GM23338 (cell line): Measurements from ENCODE around the gene EIF3B. TPM values are rescaled to one million over a fixed set of nuclear protein-coding genes. Genes with fewer than 3 reads are reported as not detected.

Experiments used
- ATAC-seq: fragments of 200-7000 bp; cut with Tn5 transposase; 3 replicates; pipeline ENCODE4 v1.9.1; 2020
- DNase-seq: peaks from one replicate; pipeline ENCODE4 v3.0.0-alpha.2; 2015; ENCODE audit warnings: low spot score
- H2AFZ ChIP-seq: fragments of 200-600 bp; sonication (generic); 2 replicates; pipeline ENCODE4 v1.8.0; 2016; ENCODE audit warnings: antibody characterized with exemption, mild to moderate bottlenecking, moderate library complexity
- H3F3A ChIP-seq: fragments of 200-600 bp; sonication (generic); replicated peaks from 2 replicates; pipeline ENCODE4 v1.8.0; 2017; ENCODE audit warnings: antibody characterized with exemption, mixed run types, low read depth
- H3K27ac ChIP-seq: fragments of 200-600 bp; sonication (generic); 2 replicates; pipeline ENCODE4 v1.6.1; 2016; ENCODE audit warnings: low read depth
- H3K27me3 ChIP-seq: fragments of 200-600 bp; sonication (generic); 2 replicates; pipeline ENCODE4 v1.8.0; 2016; ENCODE audit warnings: mild to moderate bottlenecking, mixed run types, moderate library complexity; ENCODE audit not compliant: insufficient read depth
- H3K36me3 ChIP-seq: fragments of 200-600 bp; sonication (generic); 2 replicates; pipeline ENCODE4 v1.8.0; 2016; ENCODE audit warnings: mild to moderate bottlenecking; ENCODE audit not compliant: insufficient read depth
- H3K4me1 ChIP-seq: fragments of 200-600 bp; sonication (generic); 2 replicates; pipeline ENCODE4 v1.8.0; 2016; ENCODE audit warnings: mild to moderate bottlenecking, moderate library complexity; ENCODE audit not compliant: insufficient read depth
- H3K4me2 ChIP-seq: fragments of 200-600 bp; sonication (generic); 2 replicates; pipeline ENCODE4 v1.7.1; 2017; ENCODE audit warnings: mixed run types
- H3K4me3 ChIP-seq: fragments of 200-600 bp; sonication (generic); 2 replicates; pipeline ENCODE4 v1.6.1; 2016; ENCODE audit warnings: mixed run types
- H3K79me2 ChIP-seq: fragments of 200-600 bp; sonication (generic); replicated peaks from 2 replicates; pipeline ENCODE4 v1.8.0; 2017; ENCODE audit warnings: mild to moderate bottlenecking; ENCODE audit not compliant: insufficient read depth
- H3K9me2 ChIP-seq: fragments of 200-600 bp; sonication (generic); 2 replicates; pipeline ENCODE4 v1.8.0; 2017; ENCODE audit not compliant: insufficient read depth
- H4K20me1 ChIP-seq: fragments of 200-600 bp; sonication (generic); replicated peaks from 2 replicates; pipeline ENCODE4 v1.8.0; 2017; ENCODE audit warnings: mild to moderate bottlenecking; ENCODE audit not compliant: insufficient read depth
- H3K27ac Mint-ChIP-seq: 2 replicates; pipeline ENCODE4 v1.8.0; 2020; ENCODE audit warnings: inconsistent platforms, mild to moderate bottlenecking, moderate library complexity, mixed read lengths
- H3K27me3 Mint-ChIP-seq: 3 replicates; pipeline ENCODE4 v1.8.0; 2022; ENCODE audit warnings: low read depth, mild to moderate bottlenecking, moderate library complexity, mixed read lengths, inconsistent platforms; ENCODE audit not compliant: insufficient read depth, poor library complexity
- H3K36me3 Mint-ChIP-seq: 3 replicates; pipeline ENCODE4 v1.8.0; 2021; ENCODE audit warnings: low read depth, mild to moderate bottlenecking, inconsistent platforms, moderate library complexity, mixed read lengths
- H3K4me1 Mint-ChIP-seq: 3 replicates; pipeline ENCODE4 v1.8.0; 2020; ENCODE audit warnings: mild to moderate bottlenecking, inconsistent platforms, mixed read lengths
- H3K4me3 Mint-ChIP-seq: 3 replicates; pipeline ENCODE4 v1.8.0; 2021; ENCODE audit warnings: moderate library complexity, mild to moderate bottlenecking, inconsistent platforms, mixed read lengths
- H3K9me3 Mint-ChIP-seq: 3 replicates; pipeline ENCODE4 v1.8.0; 2020; ENCODE audit warnings: moderate library complexity, mild to moderate bottlenecking, inconsistent platforms, mixed read lengths
- CREB1 ChIP-seq: fragments of 250-450 bp; sonication (Bioruptor Pico); IDR thresholded peaks from 2 replicates; pipeline ENCODE4 v1.5.0; 2020; ENCODE audit warnings: low read depth, mild to moderate bottlenecking, moderate library complexity
- ETS1 ChIP-seq: IDR thresholded peaks from 2 replicates; pipeline ENCODE4 v1.6.1; 2016; ENCODE audit warnings: antibody characterized with exemption
- EZH2 ChIP-seq: fragments of 200-600 bp; sonication (generic); IDR thresholded peaks from one replicate; pipeline ENCODE4 v1.8.0; 2017; ENCODE audit warnings: antibody characterized with exemption, mild to moderate bottlenecking, low read depth; ENCODE audit not compliant: unreplicated experiment
- EZH2phosphoT487 ChIP-seq: fragments of 200-600 bp; sonication (generic); IDR thresholded peaks from one replicate; pipeline ENCODE4 v1.8.1; 2018; ENCODE audit warnings: antibody characterized with exemption; ENCODE audit not compliant: unreplicated experiment
- JUNB ChIP-seq: IDR thresholded peaks from one replicate; pipeline ENCODE4 v1.6.1; 2016; ENCODE audit warnings: antibody characterized with exemption; ENCODE audit not compliant: unreplicated experiment
- NANOG ChIP-seq: IDR thresholded peaks from 2 replicates; pipeline ENCODE4 v1.6.1; 2016; ENCODE audit warnings: antibody characterized with exemption, borderline replicate concordance
- POLR2AphosphoS5 ChIP-seq: IDR thresholded peaks from 2 replicates; pipeline ENCODE4 v1.6.1; 2016; ENCODE audit warnings: antibody characterized with exemption, low read depth
- STAT1 ChIP-seq: IDR thresholded peaks from one replicate; pipeline ENCODE4 v1.6.1; 2016; ENCODE audit warnings: antibody characterized with exemption; ENCODE audit not compliant: unreplicated experiment
- ZNF462 ChIP-seq: fragments of 250-450 bp; sonication (Bioruptor Pico); IDR thresholded peaks from 2 replicates; pipeline ENCODE4 v1.5.0; 2020; ENCODE audit warnings: mild to moderate bottlenecking, moderate library complexity
- polyA plus RNA-seq: library from polyadenylated mRNA; unstranded; fragments of >200 nt; fragmentation: Nextera tagmentation; extraction: Ambion mirVana; gene quantifications from 2 replicates; pipeline ENCODE4 v1.2.1, GENCODE V29; 2016
- total RNA-seq: library from RNA; depleted of rRNA; stranded (reverse); fragments of >200 nt; shearing (Covaris generic); gene quantifications from 2 replicates; pipeline ENCODE4 v1.2.3, GENCODE V29; 2014

EIF3B gene
- total and polyA plus RNA-seq, 2 experiments from 2014 or later, result 106 to 355 TPM

GRCh38 chr7:2362385-2363088 lies 7.9 kb downstream of the EIF3B start (continued):
- TF ChIP-seq ZNF462 (CRISPR knock-in tag), result no peak
- TF ChIP-seq CREB1 (CRISPR knock-in tag), result no peak
- TF ChIP-seq EZH2phosphoT487, result no peak
- TF ChIP-seq POLR2AphosphoS5, result no peak
- no peak for TF ChIP-seq EZH2
- TF ChIP-seq STAT1, result no peak

- H3K4me1 ChIP-seq, result no peaks in the 10 kb centered on the region
- DNase-seq, result no peak
- peaks cover 3% of the 10 kb centered on the region for H3K27me3 Mint-ChIP-seq
- H3K4me2 ChIP-seq, result no peak overlapping the region
- no peak overlapping the region for H3K27ac ChIP-seq
- H3K36me3 ChIP-seq, result peaks cover 98% of the 10 kb centered on the region
- H3K4me3 ChIP-seq, result no peak overlapping the region
- peaks cover 56% of the 10 kb centered on the region for H3F3A ChIP-seq
- no peak overlapping the region for H2AFZ ChIP-seq
- H3K4me3 Mint-ChIP-seq, result no peak overlapping the region
- peaks cover 98% of the 10 kb centered on the region for H3K36me3 Mint-ChIP-seq
- no peaks in the 10 kb centered on the region for H3K4me1 Mint-ChIP-seq
- peaks cover 62% of the 10 kb centered on the region for H4K20me1 ChIP-seq
- H3K9me2 ChIP-seq, result no peaks in the 10 kb centered on the region
- no peak overlapping the region for H3K27ac Mint-ChIP-seq
- no peaks in the 10 kb centered on the region for H3K9me3 Mint-ChIP-seq
- no peak for ATAC-seq
- no peaks in the 10 kb centered on the region for H3K27me3 ChIP-seq
- peaks cover 82% of the 10 kb centered on the region for H3K79me2 ChIP-seq
- TF ChIP-seq ZNF462 (CRISPR knock-in tag), result no peak
- no peak for TF ChIP-seq JUNB
- no peak for TF ChIP-seq ETS1
- no peak for TF ChIP-seq NANOG
These were observed 14.5 kb downstream of the EIF3B start for GRCh38 chr7:2369139-2369538.
